IMR-90 (cell line): ENCODE data around the gene GLI1. TPM values are rescaled to one million over a fixed set of nuclear protein-coding genes. Genes with fewer than 3 reads are reported as not detected.

Experiments used
- ATAC-seq: fragments of 200-7000 bp; cut with Tn5 transposase; 2 replicates; pipeline ENCODE4 v1.9.1; 2020; ENCODE audit warnings: low read depth, mild to moderate bottlenecking, moderate library complexity
- BruUV-seq: library from RNA; stranded (reverse); fragments of 400-500 nt; replicated peaks from 2 replicates; lab custom pipeline; 2021; lab: Mats Ljungman, UMichigan
- CTCF ChIA-PET: fragments of 300-600 bp; formaldehyde crosslinking; extraction: SDS; loops from one replicate; lab custom pipeline; 2021; ENCODE audit warnings: antibody characterized with exemption; lab: Yijun Ruan, JAX
- POLR2A ChIA-PET: fragments of 300-600 bp; sonication (Branson Sonifier 250); formaldehyde crosslinking; loops from one replicate; lab custom pipeline; 2022; ENCODE audit warnings: antibody characterized with exemption; ENCODE audit not compliant: unreplicated experiment; lab: Charles Lee
- DNase-seq: peaks from one replicate; pipeline ENCODE4 v3.0.0; 2013
- H2AFZ ChIP-seq: replicated peaks from 2 replicates; pipeline ENCODE3; 2013; ENCODE audit warnings: low read length, mild to moderate bottlenecking; ENCODE audit not compliant: poor library complexity
- H2AK5ac ChIP-seq: 2 replicates; pipeline ENCODE4 v1.6.1; 2013; ENCODE audit warnings: low read depth, low read length, inconsistent platforms
- H2AK9ac ChIP-seq: replicated peaks from 2 replicates; pipeline ENCODE3; 2013; ENCODE audit warnings: mild to moderate bottlenecking, low read depth, low read length, moderate library complexity; ENCODE audit not compliant: poor library complexity
- H2BK120ac ChIP-seq: 2 replicates; pipeline ENCODE4 v1.6.1; 2013; ENCODE audit warnings: low read depth, low read length, inconsistent platforms
- H2BK15ac ChIP-seq: 3 replicates; pipeline ENCODE4 v1.6.1; 2013; ENCODE audit warnings: low read depth, low read length, inconsistent platforms
- H2BK20ac ChIP-seq: 2 replicates; pipeline ENCODE4 v1.6.1; 2013; ENCODE audit warnings: low read depth, mild to moderate bottlenecking, inconsistent platforms, low read length, moderate library complexity
- H2BK5ac ChIP-seq: 2 replicates; pipeline ENCODE4 v1.6.1; 2013; ENCODE audit warnings: mild to moderate bottlenecking, low read depth, low read length, inconsistent platforms; ENCODE audit not compliant: poor library complexity, severe bottlenecking
- H3K14ac ChIP-seq: replicated peaks from 2 replicates; pipeline ENCODE4 v1.6.1; 2013; ENCODE audit warnings: low read depth, low read length, inconsistent platforms
- H3K18ac ChIP-seq: 2 replicates; pipeline ENCODE4 v1.6.1; 2013; ENCODE audit warnings: low read depth, low read length, control low read depth
- H3K23ac ChIP-seq: 2 replicates; pipeline ENCODE4 v1.6.1; 2013; ENCODE audit warnings: low read depth, low read length, inconsistent platforms
- H3K27ac ChIP-seq: 2 replicates; pipeline ENCODE4 v1.5.1; 2013; ENCODE audit warnings: mild to moderate bottlenecking, control low read depth, low read length; ENCODE audit not compliant: insufficient read depth
- H3K27me3 ChIP-seq: 2 replicates; pipeline ENCODE4 v1.6.1; 2013; ENCODE audit warnings: low read length; ENCODE audit not compliant: control insufficient read depth, insufficient read depth
- H3K36me3 ChIP-seq: 2 replicates; pipeline ENCODE4 v1.6.1; 2013; ENCODE audit warnings: low read length, mixed read lengths; ENCODE audit not compliant: control insufficient read depth, insufficient read depth
- H3K4ac ChIP-seq: 2 replicates; pipeline ENCODE4 v1.6.1; 2013; ENCODE audit warnings: low read depth, low read length, inconsistent platforms
- H3K4me1 ChIP-seq: 2 replicates; pipeline ENCODE4 v1.6.1; 2013; ENCODE audit warnings: low read length, mixed read lengths; ENCODE audit not compliant: control insufficient read depth, insufficient read depth
- H3K4me2 ChIP-seq: 2 replicates; pipeline ENCODE4 v1.6.1; 2013; ENCODE audit warnings: low read depth, mild to moderate bottlenecking, control low read depth, low read length, moderate library complexity
- H3K4me3 ChIP-seq: 2 replicates; pipeline ENCODE4 v1.5.1; 2013; ENCODE audit warnings: low read depth, mild to moderate bottlenecking, control low read depth, low read length, moderate library complexity; ENCODE audit not compliant: insufficient read depth
- H3K56ac ChIP-seq: 2 replicates; pipeline ENCODE4 v1.6.1; 2013; ENCODE audit warnings: low read length, inconsistent platforms; ENCODE audit not compliant: insufficient read depth; ENCODE audit errors: extremely low read depth
- H3K79me1 ChIP-seq, 2 experiments: 2 replicates each; pipeline ENCODE4 v1.6.1; 2013; ENCODE audit warnings: low read length in 2 of 2, inconsistent platforms in 1 of 2, low read depth in 1 of 2
- H3K9ac ChIP-seq: 2 replicates; pipeline ENCODE4 v1.6.1; 2013; ENCODE audit warnings: low read depth, low read length, control low read depth
- H3K9me1 ChIP-seq: 2 replicates; pipeline ENCODE4 v1.6.1; 2013; ENCODE audit warnings: low read length, inconsistent platforms; ENCODE audit not compliant: insufficient read depth
- H3K9me3 ChIP-seq: 2 replicates; pipeline ENCODE4 v1.6.1; 2013; ENCODE audit warnings: low read length; ENCODE audit not compliant: control insufficient read depth, insufficient read depth
- H4K20me1 ChIP-seq: 2 replicates; pipeline ENCODE4 v1.6.1; 2013; ENCODE audit warnings: low read length, inconsistent platforms; ENCODE audit not compliant: insufficient read depth
- H4K5ac ChIP-seq: 2 replicates; pipeline ENCODE4 v1.6.1; 2013; ENCODE audit warnings: mild to moderate bottlenecking, low read depth, low read length, control low read depth
- H4K8ac ChIP-seq, 2 experiments: 2 replicates each; pipeline ENCODE4 v1.6.1; 2013; ENCODE audit warnings: low read depth in 2 of 2, low read length in 2 of 2, control low read depth in 1 of 2, inconsistent platforms in 1 of 2
- H4K91ac ChIP-seq: 2 replicates; pipeline ENCODE4 v1.6.1; 2013; ENCODE audit warnings: low read depth, low read length, inconsistent platforms; ENCODE audit not compliant: insufficient read depth
- BHLHE40 ChIP-seq: fragments of 150-350 bp; IDR thresholded peaks from 2 replicates; pipeline ENCODE4 v1.6.1; 2016; ENCODE audit warnings: mild to moderate bottlenecking, low read depth, low read length
- CEBPB ChIP-seq: IDR thresholded peaks from 2 replicates; pipeline ENCODE4 v1.6.1; 2012; ENCODE audit warnings: low read depth, low read length, improper control_type of control experiment
- CTCF ChIP-seq: conservative IDR thresholded peaks from 2 replicates; pipeline ENCODE4 v1.5.1; 2012; ENCODE audit warnings: mild to moderate bottlenecking, low read depth, low read length, improper control_type of control experiment
- RCOR1 ChIP-seq: IDR thresholded peaks from 2 replicates; pipeline ENCODE4 v1.6.1; 2012; ENCODE audit warnings: mild to moderate bottlenecking, low read length, improper control_type of control experiment; ENCODE audit not compliant: insufficient replicate concordance
- WGBS, 2 experiments: methylation state at CpG; one replicate each; pipeline versions ENCODE4 v1.1.5 to v1.1.7; 2013; ENCODE audit warnings: missing lambda C conversion rate in 2 of 2; ENCODE audit not compliant: insufficient read length in 1 of 2; ENCODE audit errors: extremely low coverage in 2 of 2; 5-methylcytosine and 5-hydroxymethylcytosine counted together
- dilution Hi-C: fragments of 300-500 bp; cut with HindIII; formaldehyde crosslinking; loops from one replicate; pipeline ENCODE4 v1.14.3; 2018; ENCODE audit warnings: low sequenced_read_pairs; ENCODE audit not compliant: unreplicated experiment
- in situ Hi-C: fragments of 300-500 bp; cut with MboI; formaldehyde crosslinking; loops from 3 replicates; pipeline ENCODE4 v1.14.3; 2019; ENCODE audit warnings: low sequenced_read_pairs, inconsistent platforms, mixed read lengths
- intact Hi-C: fragments of 100-400 bp; cut with micrococcal nuclease; formaldehyde crosslinking; loops from 2 replicates; pipeline ENCODE4 v1.10.0; 2022
- polyA plus RNA-seq, 3 experiments: library from polyadenylated mRNA; depleted of rRNA; stranded (reverse); fragments of >200 nt; gene quantifications; 2 replicates each; pipeline ENCODE4 v1.2.3, GENCODE V29; 2012; ENCODE audit warnings: low replicate concordance in 1 of 3
- total RNA-seq: library from RNA; depleted of rRNA; stranded (reverse); fragments of >200 nt; gene quantifications from 2 replicates; pipeline ENCODE4 v1.2.3, GENCODE V29; 2012

GLI1 gene
- total and polyA plus RNA-seq, 2 of the 4 experiments (the other 2 are of a cell fraction): 1.3 to 3.8 TPM

GRCh38 chr12:57518176-57518919 is 58.8 kb downstream of the GLI1 start:
- H2AK5ac ChIP-seq: no peak overlapping the region
- peaks cover 10 to 69% of the 10 kb centered on the region in 2 experiments for H3K79me1 ChIP-seq
- H4K91ac ChIP-seq: no peak overlapping the region
- H4K5ac ChIP-seq: no peak overlapping the region
- H3K27ac ChIP-seq: no peak overlapping the region
- H3K9ac ChIP-seq: peak overlapping the region; percentile 100; the same call in 1 of the 2 replicates
- peak overlapping the region; percentile 5; the same call in 1 of the 2 replicates for H3K14ac ChIP-seq
- H3K18ac ChIP-seq: no peak overlapping the region
- H2BK15ac ChIP-seq: no peak overlapping the region
- H3K4ac ChIP-seq: no peak overlapping the region
- in situ Hi-C loops (no loop called here), dilution Hi-C loops (no loop called here), intact Hi-C loops (no loop called here)
- no peak overlapping the region for H2BK20ac ChIP-seq
- peaks cover 46% of the 10 kb centered on the region for H3K36me3 ChIP-seq
- no peak overlapping the region for H2AFZ ChIP-seq
- H3K9me3 ChIP-seq: no peaks in the 10 kb centered on the region
- no TSS peak for BruUV-seq
- no peak overlapping the region for H2AK9ac ChIP-seq
- H3K23ac ChIP-seq: peak overlapping the region; percentile 49
- peak overlapping the region in 1 of 2 experiments; percentile 0; a peak in 1 of 4 replicates for H4K8ac ChIP-seq
- H3K4me3 ChIP-seq: peak overlapping the region; percentile 95
- POLR2A ChIA-PET: no interaction called here
- peaks cover 12% of the 10 kb centered on the region for H3K4me1 ChIP-seq
- TF ChIP-seq CTCF: no peak
- no peak for TF ChIP-seq BHLHE40
- 0 out of 2 replicates have a peak, but pooled peaks have one; percentile 26 for TF ChIP-seq CEBPB
- no peak for TF ChIP-seq RCOR1
- peak overlapping the region; percentile 87 for H3K4me2 ChIP-seq
- peaks cover 71% of the 10 kb centered on the region for H4K20me1 ChIP-seq
- WGBS, 2 experiments: 86% methylated on average over 1 of the region's 8 CpGs; no CpG with 5 or more reads in 1 of the 2 experiments
- no peak overlapping the region for H3K56ac ChIP-seq
- ATAC-seq (no peak), DNase-seq (no peak)
- no peaks in the 10 kb centered on the region for H3K27me3 ChIP-seq
- H2BK5ac ChIP-seq: no peak overlapping the region
- no peak overlapping the region for H2BK120ac ChIP-seq
- peaks cover 6% of the 10 kb centered on the region; the same call in 1 of the 2 replicates for H3K9me1 ChIP-seq
- CTCF ChIA-PET: no interaction called here
